Occipital lobe (tissue), 3 donors: ENCODE measurements around the gene TMEM179B. TPM values are rescaled to one million over a fixed set of nuclear protein-coding genes. Genes with fewer than 3 reads are reported as not detected.

Experiments used
- DNase-seq: peaks from one replicate; lab custom pipeline; 2025; lab: John Stamatoyannopoulos, UW
- small RNA-seq: library from RNA; depleted of rRNA; stranded (forward); fragments of <200 nt; gene quantifications from one replicate; pipeline ENCODE3, GENCODE V24; 2014
- total RNA-seq: library from RNA; depleted of rRNA; stranded (reverse); fragments of >200 nt; gene quantifications from one replicate; pipeline ENCODE4 v1.2.3, GENCODE V29; 2014

TMEM179B gene
- total RNA-seq, 1 donor from 2014 or later: 20.9 TPM

DNA sequence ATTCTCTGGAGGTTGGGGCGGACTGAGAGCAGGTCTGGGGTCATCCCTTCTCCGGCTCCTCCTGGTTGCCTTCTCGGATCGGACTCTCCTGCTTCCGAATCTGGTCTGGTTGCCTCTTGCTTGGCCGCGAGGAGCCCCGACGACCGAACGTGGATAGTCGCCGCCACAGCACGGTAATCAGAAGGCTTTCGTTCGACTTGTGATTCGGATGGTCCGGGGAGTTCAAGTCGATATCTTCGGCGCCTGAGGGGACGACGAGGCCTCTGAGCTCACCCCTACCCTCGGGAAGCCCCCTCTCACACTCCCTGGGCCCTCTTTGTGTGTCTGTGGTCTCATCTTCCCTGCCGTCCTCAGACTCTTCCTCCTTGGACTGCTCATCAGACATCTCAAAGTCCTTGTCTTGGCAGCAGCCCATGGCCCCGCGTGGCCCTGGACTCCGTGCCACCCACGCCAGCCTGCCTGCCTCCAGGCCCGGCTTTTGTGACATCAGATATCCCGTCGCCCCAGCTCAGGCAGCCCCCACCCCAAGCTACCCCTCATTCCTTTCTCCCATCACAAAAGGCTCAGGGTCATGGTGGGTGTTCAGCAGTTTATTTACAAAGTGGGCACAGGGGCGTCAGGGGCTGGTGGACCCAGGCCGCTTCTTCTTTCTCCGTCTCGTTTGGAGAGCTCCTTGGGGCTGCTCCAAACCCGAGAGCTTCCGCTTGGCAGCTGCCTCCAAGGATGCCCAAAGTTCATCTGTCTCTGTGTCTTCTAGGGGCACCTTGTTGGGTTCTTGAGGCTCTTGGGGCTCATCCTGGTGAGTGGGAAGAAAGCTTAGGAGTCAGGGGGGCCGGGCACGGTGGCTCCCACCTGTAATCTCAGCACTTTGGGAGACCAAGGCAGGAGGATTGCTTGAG is 45.4 kb downstream of the TMEM179B start, which contains the start of gene TEX54:
TEX54 (minus strand) TSS at position 506 of the 899 bp plus-strand sequence.
- DNase-seq: peak; percentile 8

DNA sequence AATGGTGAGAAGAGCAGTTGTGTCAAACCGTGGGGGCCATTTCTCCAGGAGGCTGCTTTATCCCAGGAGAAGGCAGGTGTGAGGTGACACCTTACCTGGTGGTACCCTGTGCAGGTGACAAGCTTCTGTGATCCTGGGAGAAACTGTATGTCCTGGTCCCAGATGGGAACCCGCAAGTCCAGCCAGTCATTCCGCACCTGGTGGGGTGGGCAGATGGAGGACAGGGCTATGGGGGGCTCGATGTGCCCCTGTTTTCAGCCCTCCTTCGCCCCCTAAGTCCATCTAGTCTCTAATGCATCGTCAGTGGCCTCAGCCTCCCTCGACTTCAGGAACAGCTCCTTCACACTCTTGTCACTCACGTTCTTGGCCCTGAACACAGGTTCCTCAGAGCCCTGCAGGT is 48.1 kb downstream of the TMEM179B start:
- no peak for DNase-seq

DNA sequence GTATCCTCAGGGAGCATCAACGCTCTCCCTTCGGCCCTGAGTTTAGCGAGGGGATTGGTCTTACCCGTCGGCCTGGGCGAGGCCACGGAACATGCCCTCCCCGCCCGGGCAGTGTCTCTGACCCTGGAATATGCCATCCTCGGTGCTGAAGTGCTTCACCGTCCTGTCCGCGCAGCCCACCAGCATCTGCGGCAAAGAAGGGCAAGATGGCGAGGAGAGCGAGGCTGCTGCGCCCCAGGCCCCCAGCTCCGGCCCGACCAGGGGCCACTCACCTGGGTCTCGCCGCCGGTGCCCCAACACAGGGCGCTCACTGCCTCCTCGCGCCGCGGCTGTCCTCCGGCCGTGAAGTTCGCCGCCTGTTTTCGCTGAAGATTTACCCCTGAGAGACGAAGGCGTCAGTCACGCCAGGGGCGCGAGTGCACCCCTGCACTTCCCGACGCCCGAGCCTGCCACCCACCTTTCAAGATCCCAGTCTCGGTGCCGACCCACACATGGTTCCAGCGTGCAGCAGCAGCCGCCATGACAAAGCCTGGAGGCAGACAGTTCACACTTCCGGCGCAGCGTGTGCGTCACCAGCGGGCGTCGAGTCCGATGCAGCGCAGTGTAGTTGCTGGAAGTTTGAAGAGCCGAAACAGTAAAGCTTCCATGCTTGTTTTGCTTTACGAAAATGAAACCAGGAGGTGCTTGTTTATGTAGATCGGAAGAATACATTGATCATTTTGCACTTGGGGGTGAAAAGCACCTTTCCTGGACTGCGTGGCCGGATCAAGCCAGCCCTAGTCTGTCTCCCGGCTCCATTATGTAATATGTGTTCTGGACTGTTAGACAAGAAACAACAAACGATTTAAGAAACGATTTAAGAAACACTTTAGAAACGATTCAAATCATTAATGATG is 52.1 kb downstream of the TMEM179B start, which contains the start of gene WDR74:
WDR74 (minus strand) TSS at position 541 of the 896 bp plus-strand sequence; CDS start at position 521, 20 bp downstream.
- DNase-seq: peak; percentile 91

Small RNAs within 50 kb of the gene (small RNA-seq; reads per million reads assigned to genes)
- gene MIR6514: 0.20 reads per million
- not detected for gene RNU6-118P

Other genes with a start within 250 kb of the TMEM179B start
- 18.6 TPM for gene AHNAK, start 240.6 kb upstream of the TMEM179B start, total RNA-seq
- gene EEF1G, start 213.5 kb upstream of the TMEM179B start, total RNA-seq: 1,633 TPM
- 4.5 TPM for gene TUT1, start 195.9 kb upstream of the TMEM179B start, total RNA-seq
- gene MTA2, start 185.5 kb upstream of the TMEM179B start, total RNA-seq: 129 TPM
- gene EML3, start 174.6 kb upstream of the TMEM179B start, total RNA-seq: 4.5 TPM
- gene ROM1, start 174.1 kb upstream of the TMEM179B start, total RNA-seq: 3.1 TPM
- gene B3GAT3, start 165.4 kb upstream of the TMEM179B start, total RNA-seq: 21.4 TPM
- gene GANAB, start 140.8 kb upstream of the TMEM179B start, total RNA-seq: 61.8 TPM
- gene INTS5, start 134.1 kb upstream of the TMEM179B start, total RNA-seq: 20.3 TPM
- gene C11orf98, start 122.2 kb upstream of the TMEM179B start, total RNA-seq: 23.7 TPM
- 11.5 TPM for gene CSKMT, start 122.1 kb upstream of the TMEM179B start, total RNA-seq
- 6.9 TPM for gene UQCC3, start 115.7 kb upstream of the TMEM179B start, total RNA-seq
- gene LBHD1, start 115.1 kb upstream of the TMEM179B start, total RNA-seq: 0.94 TPM
- gene UBXN1, start 108.3 kb upstream of the TMEM179B start, total RNA-seq: 91.4 TPM
- 0.16 TPM for gene LRRN4CL, start 97.9 kb upstream of the TMEM179B start, total RNA-seq
- 133 TPM for gene BSCL2, start 80.0 kb upstream of the TMEM179B start, total RNA-seq
- 20.0 TPM for gene GNG3, start 79.7 kb upstream of the TMEM179B start, total RNA-seq
- 17.0 TPM for gene HNRNPUL2, start 59.9 kb upstream of the TMEM179B start, total RNA-seq
- 23.7 TPM for gene TTC9C, start 58.9 kb upstream of the TMEM179B start, total RNA-seq
- gene ZBTB3, start 33.2 kb upstream of the TMEM179B start, total RNA-seq: 20.1 TPM
- gene POLR2G, start 25.8 kb upstream of the TMEM179B start, total RNA-seq: 47.1 TPM
- 17.2 TPM for gene TAF6L, start 16.0 kb upstream of the TMEM179B start, total RNA-seq
- gene TMEM223, start 4.6 kb downstream of the TMEM179B start, total RNA-seq: 15.9 TPM
- gene NXF1, start 18.0 kb downstream of the TMEM179B start, total RNA-seq: 13.1 TPM
- gene STX5, start 44.6 kb downstream of the TMEM179B start, total RNA-seq: 32.8 TPM
- gene TEX54, start 45.4 kb downstream of the TMEM179B start, total RNA-seq: not detected
- 47.9 TPM for gene WDR74, start 52.2 kb downstream of the TMEM179B start, total RNA-seq
- 87.3 TPM for gene SLC3A2, start 93.5 kb downstream of the TMEM179B start, total RNA-seq
- 12.3 TPM for gene CHRM1, start 134.0 kb downstream of the TMEM179B start, total RNA-seq
- 8.4 TPM for gene SLC22A6, start 197.6 kb downstream of the TMEM179B start, total RNA-seq
- 1.2 TPM for gene SLC22A8, start 228.4 kb downstream of the TMEM179B start, total RNA-seq